Measurements from ENCODE around the gene APH1B.

DNA sequence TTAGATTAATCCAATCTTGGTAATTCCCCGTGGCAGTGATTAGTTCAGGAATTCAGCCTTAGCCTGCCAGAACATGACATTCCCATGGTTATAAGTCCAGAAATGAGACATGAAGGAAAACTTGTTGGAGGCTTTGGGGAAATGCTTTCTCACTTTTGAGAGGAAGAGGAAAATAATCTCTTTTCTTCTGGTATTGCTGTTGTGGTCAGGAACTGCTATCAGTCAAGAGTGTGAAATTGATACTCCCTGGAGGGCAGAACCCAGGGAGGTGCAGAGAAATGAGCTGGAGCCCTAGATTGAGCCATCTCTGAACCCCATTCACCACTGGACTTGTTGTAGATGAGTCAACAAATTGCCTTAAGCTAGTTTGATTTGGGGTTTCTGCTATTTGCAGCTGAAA lies 38.6 kb upstream of the APH1B start:
- TF ChIP-seq TARDBP (IDR thresholded peaks at IDR 0.05) (no peak), ZNF384 (IDR thresholded peaks at IDR 0.05) (no peak), FOXA1 (IDR thresholded peaks at IDR 0.05) (no peak), FOXM1 (IDR thresholded peaks at IDR 0.05; ENCODE audit: borderline replicate concordance) (no peak)

Measured in HEK293T (cell line).